Left cardiac atrium (tissue), 4 donors: ENCODE results near the gene GUCA2A. TPM values are rescaled to one million over a fixed set of nuclear protein-coding genes. Genes with fewer than 3 reads are reported as not detected.

ENCODE experiments used
- ATAC-seq, 2 donors: fragments of 200-7000 bp; cut with Tn5 transposase; one replicate each; pipeline ENCODE4 v1.9.1; 2020; ENCODE audit warnings: mild to moderate bottlenecking in 2 of 2, moderate library complexity in 2 of 2
- DNase-seq: peaks from one replicate; pipeline ENCODE4 v3.0.0-alpha.2; 2020
- intact Hi-C, 2 donors: fragments of 100-400 bp; cut with DNase I; formaldehyde crosslinking; loops; one replicate each; pipeline versions ENCODE4 v1.14.1 to v1.15.1; 2022 to 2023
- total RNA-seq, 2 donors: library from RNA; stranded (reverse); fragmentation: NEBNext Ultra II Directional; extraction: Animal tissue kit (Norgen Biotek cat#: 25700); gene quantifications; one replicate each; pipeline ENCODE4 v1.2.1, GENCODE V29; 2021
- donor health status: DM: no; HTN: yes; CAD: no.
- donor health status: DM: no; HTN: yes; CAD: no; lungs with severe emphysema.
- donor health status: DM: yes; HTN: yes; CAD: no.
- donor health status: Dilated cardiomyopathy.

GUCA2A gene
- total RNA-seq, 2 donors from 2014 or later: not detected

DNA sequence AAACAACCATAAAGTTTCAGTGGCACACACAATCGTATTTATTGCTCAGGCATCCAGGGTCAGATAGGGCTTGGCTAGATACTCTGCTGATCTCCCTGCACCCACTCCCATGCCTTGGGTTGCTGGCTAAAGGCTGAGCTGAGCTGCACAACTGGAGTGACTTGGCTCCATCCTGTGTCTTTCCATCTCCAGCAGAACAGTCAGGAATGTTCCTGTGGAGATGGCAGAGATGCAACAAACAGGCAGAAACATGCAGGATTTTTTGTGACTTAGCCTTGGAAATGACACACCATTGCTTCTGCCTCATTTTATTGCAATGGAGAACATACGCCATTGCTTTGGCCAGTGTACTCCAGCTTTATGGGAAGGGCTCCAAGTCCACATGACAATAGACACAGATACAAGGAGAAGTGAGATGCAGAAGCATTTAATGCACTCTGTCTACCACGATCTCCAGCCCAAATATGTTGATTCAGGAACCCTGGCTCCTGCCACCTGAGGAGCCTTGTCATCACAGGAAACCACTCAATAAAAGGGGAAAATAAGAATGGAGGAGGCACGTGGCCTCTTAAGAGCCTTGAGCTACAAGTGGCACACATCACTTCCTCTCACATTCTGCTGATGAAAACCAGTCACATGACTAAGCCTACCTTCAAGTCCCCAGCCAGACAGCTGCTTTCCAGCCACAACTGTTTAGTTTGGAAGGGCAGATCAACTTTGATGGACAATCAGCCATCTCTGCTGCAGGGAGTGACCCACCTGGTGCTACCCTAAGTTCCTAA, 21.5 kb downstream of the GUCA2A start:
- no peak for DNase-seq
- intact Hi-C loops: loop anchor here in 1 of 2 donors (10.0 kb wide), 1 partner anchor 602 kb away; the partner anchor contains the start of gene CLDN19
- ATAC-seq: no peak

GRCh38 chr1:42141978-42142377, 22.6 kb downstream of the GUCA2A start:
- ATAC-seq (no peak), DNase-seq (no peak)
- intact Hi-C loops: loop anchor here in 1 of 2 donors (10.0 kb wide), 1 partner anchor 603 kb away; the partner anchor contains the start of gene CLDN19

DNA sequence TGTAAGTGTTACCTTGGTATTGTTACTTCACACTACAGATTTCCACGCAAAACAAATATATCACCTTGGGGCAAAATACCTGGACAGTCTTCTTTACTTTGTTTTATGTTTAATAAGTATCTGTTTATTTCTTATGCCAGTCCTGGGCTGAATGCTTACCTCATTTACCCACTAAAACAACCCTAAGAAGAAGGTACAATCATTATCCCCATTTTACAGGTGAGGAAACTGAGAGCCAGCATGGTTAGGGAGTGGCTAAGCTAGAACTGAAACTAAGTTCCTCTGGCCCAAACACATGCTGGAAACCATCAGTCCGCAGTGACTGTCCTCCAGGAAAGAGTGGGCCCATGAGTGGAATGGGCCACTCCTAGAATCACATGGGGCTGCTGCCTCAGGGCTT, 24.4 kb downstream of the GUCA2A start:
- ATAC-seq: no peak
- no peak for DNase-seq
- intact Hi-C loops: loop anchor here in 1 of 2 donors (10.0 kb wide), 1 partner anchor 605 kb away; the partner anchor contains the start of gene CLDN19

- no peak for ATAC-seq
- intact Hi-C loops: no loop called here
These were observed 25.1 kb downstream of the GUCA2A start for GRCh38 chr1:42139444-42139843.

GRCh38 chr1:42138586-42138985, 26.0 kb downstream of the GUCA2A start:
- ATAC-seq: no peak
- no peak for DNase-seq
- intact Hi-C loops: no loop called here

More at GRCh38 chr1:42139444-42139843, 25.1 kb downstream of the GUCA2A start:
- no peak for DNase-seq

- intact Hi-C loops: no loop called here
- ATAC-seq (no peak), DNase-seq (no peak)
These were observed 26.8 kb downstream of the GUCA2A start for GRCh38 chr1:42137766-42138165.

DNA sequence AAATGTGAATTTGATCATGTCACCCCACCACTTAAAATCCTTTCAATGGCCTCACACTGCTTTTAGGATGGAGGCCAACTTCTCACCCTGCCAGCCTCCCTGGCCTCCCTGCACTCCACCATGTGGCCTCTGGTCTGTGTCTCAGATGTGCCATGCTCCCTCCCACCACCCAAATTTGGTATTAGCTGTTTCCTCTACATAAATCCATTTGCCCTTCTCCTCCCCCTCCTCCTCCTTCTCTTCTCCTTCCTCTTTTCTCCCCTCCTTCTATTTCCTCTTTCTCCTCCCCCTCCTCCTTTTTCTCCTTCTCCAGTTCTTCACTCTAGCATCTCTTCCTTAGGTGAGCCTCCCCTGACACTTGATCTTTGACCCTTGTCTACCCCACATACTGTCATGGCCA, 28.1 kb downstream of the GUCA2A start:
- ATAC-seq (no peak), DNase-seq (no peak)
- intact Hi-C loops: no loop called here

DNA sequence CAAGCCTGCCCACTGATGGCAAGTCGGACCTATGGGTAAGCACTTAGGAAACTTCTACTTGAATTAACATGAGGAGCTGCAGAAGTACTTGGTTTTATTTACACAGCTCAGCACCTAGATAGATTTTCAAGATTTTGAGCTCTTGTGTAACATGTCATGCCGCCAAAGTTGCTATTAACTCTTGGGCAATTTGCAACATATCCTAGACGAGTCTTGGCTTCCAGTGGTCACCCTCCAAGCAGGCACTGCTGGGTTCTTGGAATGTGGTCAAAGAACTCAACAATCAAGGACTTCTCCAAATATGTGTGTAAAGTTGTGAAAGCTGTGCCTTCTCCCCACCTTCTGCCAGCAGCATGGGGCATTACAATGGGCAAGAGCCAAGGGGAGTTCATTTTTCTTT, 29.1 kb downstream of the GUCA2A start:
- intact Hi-C loops: no loop called here
- ATAC-seq: peak in 1 of 2 donors; percentile 84

GRCh38 chr1:42133809-42134526, 30.6 kb downstream of the GUCA2A start:
- no peak for ATAC-seq
- intact Hi-C loops: no loop called here
- DNase-seq: no peak

More for the DNA sequence above, 29.1 kb downstream of the GUCA2A start:
- no peak for DNase-seq

GRCh38 chr1:42133390-42133789, 31.2 kb downstream of the GUCA2A start:
- intact Hi-C loops: no loop called here
- ATAC-seq: no peak

DNA sequence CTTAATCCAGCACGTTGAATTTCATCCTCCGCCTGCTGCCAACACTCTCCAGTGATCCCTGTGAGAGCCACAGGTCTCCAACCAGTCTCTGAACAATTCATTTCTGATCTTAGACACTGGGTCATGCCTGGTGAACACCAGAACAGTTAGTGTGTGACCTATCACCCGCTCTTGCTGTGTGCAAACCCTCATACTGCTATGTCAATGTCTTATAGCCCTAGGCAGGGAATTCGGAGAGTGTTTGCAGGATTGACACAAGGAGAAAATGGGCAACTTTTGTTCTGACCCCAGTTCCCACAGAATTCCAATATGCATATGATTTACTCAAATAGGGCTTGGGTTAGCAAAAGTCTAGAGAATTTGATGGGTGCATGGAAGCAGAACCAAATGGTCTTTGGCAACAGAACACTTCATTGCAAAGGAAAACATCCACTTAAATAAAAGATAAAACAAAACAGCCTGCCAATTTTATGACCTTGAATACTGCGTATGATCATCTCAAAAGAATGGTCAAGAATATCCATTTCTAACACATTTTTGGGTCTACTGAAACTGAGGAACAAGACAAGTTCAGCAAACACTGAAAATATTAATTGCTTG, 34.4 kb downstream of the GUCA2A start:
- ATAC-seq: no peak
- no peak for DNase-seq
- intact Hi-C loops: no loop called here

More at GRCh38 chr1:42133390-42133789, 31.2 kb downstream of the GUCA2A start:
- no peak for DNase-seq

- intact Hi-C loops: no loop called here
- ATAC-seq: no peak
These were observed 35.6 kb downstream of the GUCA2A start for GRCh38 chr1:42128964-42129363.

DNA sequence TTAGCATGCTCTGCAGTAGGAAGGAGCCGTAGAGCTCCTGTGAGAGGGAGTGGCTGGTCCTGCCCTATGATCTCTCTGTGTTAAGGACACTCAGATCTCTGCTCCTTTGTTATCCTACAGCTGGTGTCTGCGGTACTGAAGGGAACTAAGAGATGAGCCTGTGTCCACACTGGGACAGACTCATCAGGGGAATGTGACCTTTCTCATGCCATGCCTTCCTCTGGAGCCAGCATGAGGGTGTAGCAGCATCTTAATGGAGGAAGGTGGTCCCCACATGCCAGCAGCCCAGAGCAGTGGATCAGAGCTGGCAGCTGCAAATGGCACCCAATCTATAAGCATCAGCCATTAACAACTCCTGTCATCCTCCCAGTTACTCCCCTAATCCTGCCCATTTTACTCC, 36.0 kb downstream of the GUCA2A start:
- intact Hi-C loops: no loop called here
- ATAC-seq: no peak
- no peak for DNase-seq

More at GRCh38 chr1:42128964-42129363, 35.6 kb downstream of the GUCA2A start:
- no peak for DNase-seq

GRCh38 chr1:42127767-42128166, 36.8 kb downstream of the GUCA2A start:
- no peak for ATAC-seq
- no peak for DNase-seq
- intact Hi-C loops: no loop called here

DNA sequence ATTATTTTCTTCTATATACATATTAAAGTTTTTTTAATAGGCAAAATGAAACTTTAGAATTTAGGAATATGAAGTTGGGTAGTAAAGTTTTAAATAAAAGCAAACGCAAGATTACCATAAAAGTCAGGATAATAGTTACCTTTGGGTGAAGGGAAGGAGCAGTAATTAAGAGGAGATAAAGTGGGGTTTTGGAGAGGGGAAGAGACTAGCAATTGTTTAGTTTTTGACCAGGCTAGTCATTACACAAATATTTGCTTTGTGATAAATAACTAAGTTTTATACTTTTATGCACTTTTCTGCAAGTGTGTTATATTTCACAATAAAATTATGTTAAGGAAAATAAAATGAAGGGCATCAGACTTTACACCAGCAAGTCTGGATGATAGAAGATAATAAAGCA, 39.0 kb downstream of the GUCA2A start:
- no peak for ATAC-seq
- intact Hi-C loops: no loop called here
- DNase-seq: no peak

GRCh38 chr1:42122408-42122807, 42.1 kb downstream of the GUCA2A start:
- DNase-seq (no peak), ATAC-seq (no peak)
- intact Hi-C loops: no loop called here

DNA sequence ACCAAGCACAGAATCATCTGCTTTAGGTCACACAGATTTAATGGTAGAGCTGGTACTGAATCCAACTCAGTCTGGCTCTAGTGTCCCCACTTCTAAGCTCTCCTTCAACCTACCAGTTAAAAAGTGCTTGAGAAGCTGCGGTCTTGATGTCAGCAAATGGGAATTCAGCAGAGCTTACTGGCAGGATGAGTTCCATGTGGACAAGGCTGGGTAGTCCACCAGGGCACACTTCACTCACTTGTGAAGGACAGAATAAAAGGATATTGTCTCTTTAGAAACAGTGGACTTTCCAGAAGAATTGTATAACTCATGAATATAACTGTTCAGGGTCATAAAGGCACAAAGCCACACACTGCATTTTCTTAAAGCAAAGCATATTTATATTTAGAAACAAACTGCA, 46.4 kb downstream of the GUCA2A start:
- intact Hi-C loops: no loop called here

DNA sequence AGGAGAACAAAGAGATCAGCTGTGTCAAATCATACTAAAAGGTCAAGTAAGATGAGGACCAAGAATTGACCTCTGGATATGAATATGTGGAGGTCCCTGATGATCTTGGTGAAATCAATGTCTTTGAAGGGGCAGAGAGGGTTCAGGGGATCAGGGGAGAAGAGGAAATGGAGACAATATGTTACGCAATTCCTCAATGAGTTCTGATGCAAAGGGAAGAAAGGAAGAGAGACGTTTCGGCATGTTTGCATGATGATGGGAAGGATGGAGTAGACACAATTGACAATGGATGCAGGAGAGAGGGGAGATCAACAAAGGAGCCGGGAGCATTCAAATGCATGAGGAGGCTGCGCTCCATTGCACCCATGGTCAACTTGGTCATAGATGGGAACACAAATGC, 47.3 kb downstream of the GUCA2A start:
- ATAC-seq (no peak), DNase-seq (no peak)
- intact Hi-C loops: no loop called here

More for the DNA sequence above, 46.4 kb downstream of the GUCA2A start:
- no peak for DNase-seq
- ATAC-seq: no peak

DNA sequence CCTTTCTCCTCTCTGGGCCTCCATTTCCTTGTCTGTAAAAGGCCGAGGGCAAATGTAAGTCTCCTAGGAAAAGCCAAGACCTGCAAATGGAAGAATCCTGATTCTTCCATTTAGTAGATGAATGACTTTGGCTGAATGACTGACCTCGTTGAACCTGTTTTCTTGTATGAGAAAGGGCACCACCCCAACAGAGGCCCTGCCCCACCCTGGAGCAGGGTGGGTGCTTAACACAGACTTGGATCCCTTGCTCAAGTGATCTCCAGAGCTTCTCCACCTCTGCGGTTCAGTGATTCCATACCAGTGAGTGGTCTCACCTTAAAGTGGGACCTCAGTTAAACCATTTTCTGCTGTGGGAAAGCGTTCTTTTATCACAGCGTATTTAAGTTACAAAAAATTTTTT, 50.3 kb downstream of the GUCA2A start:
- DNase-seq: no peak
- no peak for ATAC-seq
- intact Hi-C loops: no loop called here
